ENCODE measurements around the gene ABCB9.
A peak's percentile ranks its signal among the peaks of the same experiment; 100 is the strongest.
"Not testable (repeated sequence)": the region's sequence is repeated elsewhere in the genome, so short reads cannot be mapped to it uniquely, and the experiment has no call there.

Gene ABCB9

DNA sequence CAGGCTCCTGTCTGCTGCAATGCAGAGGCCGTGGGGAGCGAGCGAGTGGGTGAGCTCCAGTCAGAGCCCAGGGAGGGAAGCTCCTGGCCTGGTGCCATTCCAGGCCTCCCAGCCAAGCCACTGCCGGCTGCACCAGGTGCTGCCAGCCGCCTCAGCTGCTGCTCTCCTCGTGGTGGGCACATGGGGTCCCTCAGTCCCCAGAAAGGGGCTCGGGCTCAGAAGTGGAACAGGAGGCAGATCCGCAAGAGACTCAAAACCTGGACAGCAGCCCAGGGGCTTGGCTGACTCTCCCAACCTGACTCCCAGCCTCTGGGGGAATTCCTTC is 2.4 kb downstream of the ABCB9 start:
- DNase-seq (ENCODE audit: low spot score), result no peak

DNA sequence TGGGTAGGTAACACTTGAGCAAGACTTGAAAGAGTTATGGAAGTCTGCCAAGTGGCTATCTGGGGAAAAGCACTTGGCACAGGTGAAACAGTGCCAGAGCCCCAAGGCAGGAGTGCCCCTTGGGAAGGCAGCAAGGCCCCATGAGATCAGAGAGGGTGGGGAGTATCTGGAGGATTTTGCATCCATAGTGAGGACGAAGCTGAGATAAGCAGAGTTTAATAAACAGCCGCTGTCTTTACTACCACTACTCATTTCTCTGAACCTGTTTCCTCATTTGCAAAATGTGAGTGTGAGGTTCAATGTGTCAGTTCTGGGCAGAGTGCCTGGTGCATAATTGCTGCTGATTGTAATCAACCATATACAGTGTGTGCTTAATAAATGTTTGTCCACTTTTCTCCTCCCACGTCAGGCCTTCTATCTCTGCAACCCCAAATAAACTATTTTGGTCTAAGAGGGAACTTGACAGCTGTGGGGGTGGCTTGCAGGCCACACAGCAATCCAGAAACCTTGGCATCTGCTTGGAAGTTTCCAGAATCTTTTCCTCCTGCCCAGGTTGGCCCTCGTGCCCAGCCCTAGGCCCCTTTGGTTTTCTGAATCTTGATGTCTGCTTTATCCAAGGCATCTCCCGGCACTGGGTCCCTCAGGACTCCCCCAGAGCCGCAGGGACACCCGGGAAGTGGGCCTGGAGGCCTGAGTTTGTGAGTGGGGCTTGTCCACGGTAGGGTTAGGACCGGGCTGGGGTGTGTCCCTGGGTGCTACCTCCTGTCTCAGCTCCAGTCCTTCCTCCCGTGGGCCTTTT is 4.5 kb downstream of the ABCB9 start:
- DNase-seq (ENCODE audit: low spot score), result no peak

DNA sequence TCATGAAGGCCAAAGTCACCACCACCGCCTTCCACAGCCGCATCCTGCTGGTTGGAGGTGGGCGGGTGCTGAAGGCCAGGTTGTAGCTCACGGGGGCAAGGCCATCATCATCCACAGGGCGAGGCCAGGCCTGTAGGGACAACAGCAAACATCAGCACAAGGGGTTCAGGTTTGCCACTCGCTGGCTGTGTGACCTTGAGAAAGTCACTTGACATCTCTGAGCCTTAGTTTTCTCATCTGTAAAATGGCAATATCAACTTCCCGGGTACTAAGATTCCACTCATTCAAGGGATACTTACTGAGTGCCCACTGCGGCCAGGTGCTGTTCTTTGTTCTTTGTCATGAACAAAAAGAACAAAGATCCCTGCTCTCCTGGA is 6.1 kb downstream of the ABCB9 start:
- no peak for DNase-seq (ENCODE audit: low spot score)

DNA sequence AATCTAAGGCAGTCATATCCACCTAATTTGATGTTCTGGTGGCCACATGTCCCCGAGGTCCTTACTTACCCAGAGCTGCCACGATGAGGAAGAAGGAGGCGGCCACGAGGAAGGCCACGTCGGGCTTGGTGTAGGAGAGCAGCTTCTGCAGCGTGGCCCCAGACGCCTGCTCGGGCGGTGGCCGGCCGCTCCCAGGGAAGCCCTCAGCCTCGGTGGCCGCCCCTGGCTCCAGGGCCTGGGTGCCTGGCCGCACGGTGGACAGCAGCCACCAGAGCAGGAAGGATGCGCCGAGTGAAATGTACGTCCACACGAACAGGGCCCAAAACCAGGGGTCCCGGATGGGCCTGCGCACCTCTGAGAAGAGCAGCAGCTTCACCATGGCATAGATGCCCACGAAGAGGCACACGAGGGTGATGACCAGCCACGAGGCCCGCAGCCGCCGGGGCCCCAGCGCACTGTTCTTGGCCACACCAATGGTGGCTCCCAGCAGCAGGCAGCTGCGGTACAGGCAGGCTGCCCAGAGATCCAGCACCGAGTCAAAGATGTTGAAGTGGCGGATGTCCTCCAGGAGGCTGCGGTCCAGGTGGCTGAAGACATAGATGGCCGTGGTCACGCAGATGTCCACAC is 6.6 kb downstream of the ABCB9 start:
- no peak for DNase-seq (ENCODE audit: low spot score)

DNA sequence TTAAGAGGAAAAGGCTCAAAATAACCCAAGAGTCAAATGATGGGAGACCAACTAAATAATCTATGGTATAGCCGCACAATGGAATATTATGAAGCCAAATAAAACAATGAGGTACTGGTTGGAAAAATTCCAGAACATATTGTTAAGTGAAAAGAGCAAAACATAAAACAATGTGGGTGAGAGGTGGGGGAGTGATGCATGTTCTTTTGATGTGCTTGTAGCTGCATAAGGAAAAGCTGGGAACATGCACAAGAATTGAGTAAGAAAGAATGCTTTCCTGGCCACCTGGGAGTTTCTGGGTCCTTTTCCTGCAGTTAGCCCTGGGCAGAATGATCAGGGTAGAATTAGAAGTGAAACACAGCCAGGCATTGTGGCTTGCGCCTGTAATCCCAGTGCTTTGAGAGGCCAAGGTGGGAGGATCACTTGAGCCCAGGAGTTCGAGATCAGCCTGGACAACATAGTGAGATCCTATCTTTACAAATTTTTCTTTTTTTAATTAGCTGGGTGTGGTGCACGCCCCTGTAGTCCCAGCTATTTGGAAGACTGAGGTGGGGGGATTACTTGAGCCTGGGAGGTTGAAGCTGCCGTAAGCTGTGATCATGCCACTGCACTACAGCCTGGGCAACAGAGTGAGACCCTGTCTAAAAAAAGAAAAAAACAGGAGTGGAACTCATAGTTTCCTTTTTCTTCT is 7.9 kb downstream of the ABCB9 start:
- DNase-seq (ENCODE audit: low spot score), result no peak

DNA sequence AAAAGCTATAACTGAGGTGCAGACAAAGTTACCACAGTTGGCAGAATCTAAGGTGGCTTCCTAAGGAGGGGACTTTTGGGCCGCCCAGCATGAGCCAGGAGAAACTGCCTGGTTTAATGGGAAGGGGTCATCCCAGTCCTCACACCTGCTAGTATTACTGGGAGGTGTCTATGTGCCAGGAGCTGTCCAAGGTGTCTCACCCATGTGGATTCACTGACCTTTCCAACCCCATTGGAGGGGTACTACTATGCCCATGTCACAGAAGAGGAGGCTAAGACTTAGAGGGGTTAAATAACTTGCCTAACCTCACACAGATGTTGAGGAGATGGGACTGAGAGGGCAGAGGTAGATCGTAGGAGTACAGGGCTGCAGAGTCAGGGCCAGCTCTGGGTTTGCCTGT is 10.2 kb downstream of the ABCB9 start:
- DNase-seq (ENCODE audit: low spot score), result no peak

DNA sequence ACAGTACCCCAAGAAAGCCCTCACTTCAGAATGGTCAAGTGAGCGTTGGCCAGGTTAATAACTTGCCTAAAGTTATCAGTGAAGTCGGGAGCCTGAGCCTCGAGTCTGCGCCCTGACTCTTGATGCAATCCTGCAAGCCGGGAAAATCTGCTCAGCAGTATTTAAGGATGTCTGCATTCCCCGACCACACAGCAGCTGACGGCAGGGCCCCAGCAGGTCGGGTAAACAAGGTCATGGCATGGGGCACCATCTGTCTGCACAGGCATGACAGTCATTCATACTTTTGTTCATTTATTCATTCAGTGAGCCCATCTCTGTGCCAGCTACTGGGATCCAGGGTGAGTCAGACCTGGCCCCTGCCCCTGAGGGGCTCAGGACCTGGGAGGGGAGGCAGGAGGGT is 11.1 kb downstream of the ABCB9 start:
- no peak for DNase-seq (ENCODE audit: low spot score)

DNA sequence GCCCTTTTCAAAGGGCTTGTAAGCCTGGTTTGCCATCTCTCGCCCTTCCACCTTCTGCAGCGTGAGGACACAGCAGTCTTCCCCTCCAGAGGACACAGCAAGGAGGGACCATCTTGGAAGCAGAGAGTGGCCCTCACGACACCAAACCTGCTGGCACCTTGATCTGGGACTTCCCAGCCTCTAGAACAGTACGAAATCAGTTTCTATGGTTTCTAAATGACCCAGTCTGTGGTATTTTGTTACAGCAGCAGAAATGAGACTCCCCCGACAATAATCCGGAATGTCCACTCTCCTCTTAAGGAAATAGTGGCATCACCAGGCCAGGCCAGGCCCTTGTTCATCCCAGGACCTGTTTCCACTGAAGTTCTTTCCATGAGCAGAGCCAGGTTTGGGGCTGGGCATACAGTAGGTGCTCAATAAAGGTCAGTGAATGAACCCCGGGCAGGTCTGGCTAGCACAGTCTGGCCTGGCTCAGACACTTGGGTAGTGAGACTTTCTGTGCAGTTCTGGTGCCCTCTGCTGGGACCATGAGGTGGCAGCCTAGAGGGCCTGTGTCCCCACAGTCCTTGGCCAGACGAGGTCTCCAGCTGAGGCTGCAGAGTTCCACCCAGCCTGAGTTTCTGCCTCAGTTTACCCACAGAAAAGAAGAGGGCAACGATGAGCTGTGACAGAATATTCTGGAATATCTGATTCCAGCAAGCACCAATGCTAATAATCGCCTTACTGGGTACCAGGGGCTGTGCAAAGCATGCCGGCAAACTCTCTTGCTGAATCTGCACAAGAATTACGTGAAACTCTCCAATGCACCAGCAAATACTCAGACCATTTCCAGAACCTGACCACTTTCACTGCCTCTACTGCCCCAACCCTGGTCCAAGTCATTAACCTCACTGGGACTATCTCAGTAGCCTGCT is 14.0 kb downstream of the ABCB9 start:
- peak; percentile 87 for DNase-seq (ENCODE audit: low spot score)

DNA sequence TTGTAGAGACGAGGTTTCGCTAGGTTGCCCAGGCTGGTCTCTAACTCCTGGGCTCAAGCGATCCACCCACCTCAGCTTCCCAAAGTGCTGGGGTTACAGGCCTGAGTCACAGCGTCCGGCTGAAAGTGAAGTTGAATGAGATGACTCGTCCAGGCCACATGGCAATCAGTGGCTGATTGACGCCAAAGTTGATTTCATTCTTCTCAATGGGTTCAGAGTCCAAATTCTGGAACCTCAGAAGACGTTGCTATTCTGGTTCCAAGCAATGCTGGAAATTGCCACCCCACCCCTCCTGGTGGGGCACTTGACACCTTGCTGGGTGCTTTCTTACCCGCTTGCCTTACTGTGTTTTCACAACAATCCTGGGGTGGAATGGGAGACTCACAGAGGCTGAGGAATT is 14.9 kb downstream of the ABCB9 start:
- DNase-seq (ENCODE audit: low spot score), result no peak

DNA sequence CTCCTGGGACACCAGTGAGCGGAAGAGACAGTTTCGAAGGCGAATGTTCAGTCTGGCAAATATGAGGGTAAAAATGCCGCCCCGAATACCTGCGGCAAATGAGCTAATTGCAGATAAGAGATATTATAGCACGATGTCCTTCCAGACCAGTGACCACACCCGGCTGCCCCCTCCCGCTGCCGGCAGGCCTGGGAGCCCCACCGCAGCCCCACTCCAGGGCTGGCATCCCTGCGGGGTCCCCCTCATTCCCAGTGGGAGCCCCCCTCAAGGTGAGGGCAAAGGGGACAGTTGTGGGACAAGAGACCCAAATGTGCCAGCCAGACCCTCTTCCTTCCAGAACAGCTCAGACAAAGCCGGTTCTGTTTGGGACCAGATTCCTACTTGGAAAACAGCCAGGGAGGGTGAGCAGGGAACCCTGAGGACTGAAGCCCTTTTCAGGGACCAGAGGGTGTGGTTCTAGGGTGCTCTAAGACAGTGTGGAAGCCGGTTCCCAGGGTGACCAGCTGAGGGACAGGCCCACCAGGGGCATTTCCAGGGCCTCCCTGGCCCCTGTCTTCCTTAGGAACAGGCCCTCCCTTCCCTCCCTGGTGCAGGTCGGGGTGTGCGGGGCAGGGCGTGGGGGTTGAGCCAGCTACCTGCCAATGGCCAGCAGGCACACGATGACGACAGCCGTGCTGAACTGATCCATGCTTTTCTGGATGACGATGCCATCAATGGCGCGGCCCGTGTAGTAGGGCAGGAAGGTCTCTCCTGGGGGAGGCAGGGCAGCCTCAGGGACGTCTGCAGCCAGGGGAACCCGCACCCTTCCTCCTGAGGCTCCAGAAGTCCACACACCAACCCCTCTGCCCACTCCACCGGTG is 16.2 kb downstream of the ABCB9 start:
- DNase-seq (ENCODE audit: low spot score), result no peak

DNA sequence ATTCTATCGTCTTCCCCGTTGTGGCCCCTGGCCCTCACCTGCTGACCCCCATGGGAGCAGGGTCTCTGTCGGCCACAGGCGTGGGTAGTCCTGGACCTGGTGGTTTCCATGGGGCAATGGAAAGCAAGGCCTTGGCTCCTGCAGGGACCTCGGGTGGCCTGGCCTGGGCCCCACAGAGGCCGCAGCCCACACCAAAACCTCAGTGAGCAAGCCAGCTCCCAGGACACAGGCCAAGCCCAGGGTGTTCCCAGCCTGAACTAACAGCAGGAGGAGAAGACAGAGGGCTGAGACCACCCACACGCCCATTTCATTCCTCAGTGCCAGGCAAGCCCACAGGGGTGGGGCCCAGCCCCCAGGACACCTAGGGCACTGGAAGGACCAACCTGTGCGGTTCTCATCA is 16.9 kb downstream of the ABCB9 start:
- DNase-seq (ENCODE audit: low spot score), result no peak

DNA sequence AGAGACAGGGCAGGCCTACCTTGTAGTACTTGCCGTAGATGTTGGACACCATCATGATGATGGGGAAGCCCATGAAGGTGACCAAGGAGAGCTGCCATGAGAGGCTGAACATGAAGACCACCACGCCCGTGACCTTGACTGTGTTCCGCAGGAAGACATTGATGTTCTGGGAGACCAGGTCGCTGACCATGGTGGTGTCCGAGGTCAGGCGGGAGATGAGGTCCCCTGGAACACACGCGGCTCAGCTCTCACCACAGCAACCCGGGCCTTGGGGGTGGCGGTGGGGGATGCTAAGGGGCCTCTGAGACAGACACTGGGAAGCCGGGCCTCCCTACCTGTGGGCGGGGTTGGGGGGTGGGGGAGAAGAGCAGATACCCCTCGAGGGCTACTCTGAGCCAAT is 17.7 kb downstream of the ABCB9 start:
- no peak for DNase-seq (ENCODE audit: low spot score)

DNA sequence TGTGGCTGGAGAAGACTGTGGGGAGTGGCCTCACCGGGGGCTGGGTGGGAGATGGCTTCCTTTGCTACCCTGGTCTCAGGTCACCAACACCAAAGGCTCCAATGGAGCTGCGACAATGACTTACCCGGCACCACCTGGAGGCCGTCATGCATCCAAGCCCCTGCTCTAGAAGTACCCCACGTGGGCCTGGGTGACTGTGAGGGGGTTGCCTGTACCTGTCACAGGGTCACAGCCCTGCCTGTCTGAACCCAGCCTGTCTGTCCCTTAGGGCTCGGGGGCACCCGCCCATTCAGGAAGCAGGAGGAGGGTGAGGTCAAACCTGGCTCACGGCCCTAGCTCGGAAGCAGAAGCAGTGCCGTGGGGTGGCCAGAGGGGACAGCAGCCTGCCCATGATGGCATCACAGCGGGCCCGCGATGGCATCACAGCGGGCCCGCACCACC is 18.9 kb downstream of the ABCB9 start:
- DNase-seq (ENCODE audit: low spot score), result no peak

DNA sequence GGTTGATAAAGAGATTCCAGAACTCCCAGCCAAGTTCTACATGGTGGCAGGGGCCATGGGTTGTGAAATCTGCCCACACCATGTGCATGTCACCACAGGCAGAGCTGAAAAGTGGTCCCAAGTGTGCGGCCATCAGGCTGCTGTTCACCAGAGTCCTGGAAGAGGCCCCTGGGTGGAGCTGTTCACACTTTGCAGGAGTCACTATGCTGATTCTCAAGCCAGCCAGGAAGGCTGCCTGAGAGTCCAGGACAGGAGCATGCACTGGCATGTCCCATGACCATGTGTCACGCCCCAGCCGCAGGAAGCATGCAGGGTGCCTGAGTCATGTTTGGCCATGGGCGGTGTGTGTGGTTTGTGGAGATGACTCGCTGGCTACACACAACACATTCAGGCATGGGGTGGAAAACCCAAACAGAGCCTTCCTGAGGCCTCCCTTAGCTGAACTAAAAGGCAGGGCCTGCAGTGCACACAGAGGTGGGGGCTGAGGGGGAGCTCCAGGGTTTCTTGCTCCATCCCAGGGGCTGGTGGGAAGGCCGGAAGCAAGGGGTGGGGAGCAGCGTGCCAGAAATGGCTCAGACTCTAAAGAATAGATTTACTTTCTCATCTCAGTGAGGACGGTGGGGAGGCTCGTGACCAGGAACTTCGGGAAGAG is 19.4 kb downstream of the ABCB9 start:
- peak; percentile 99 for DNase-seq (ENCODE audit: low spot score)

DNA sequence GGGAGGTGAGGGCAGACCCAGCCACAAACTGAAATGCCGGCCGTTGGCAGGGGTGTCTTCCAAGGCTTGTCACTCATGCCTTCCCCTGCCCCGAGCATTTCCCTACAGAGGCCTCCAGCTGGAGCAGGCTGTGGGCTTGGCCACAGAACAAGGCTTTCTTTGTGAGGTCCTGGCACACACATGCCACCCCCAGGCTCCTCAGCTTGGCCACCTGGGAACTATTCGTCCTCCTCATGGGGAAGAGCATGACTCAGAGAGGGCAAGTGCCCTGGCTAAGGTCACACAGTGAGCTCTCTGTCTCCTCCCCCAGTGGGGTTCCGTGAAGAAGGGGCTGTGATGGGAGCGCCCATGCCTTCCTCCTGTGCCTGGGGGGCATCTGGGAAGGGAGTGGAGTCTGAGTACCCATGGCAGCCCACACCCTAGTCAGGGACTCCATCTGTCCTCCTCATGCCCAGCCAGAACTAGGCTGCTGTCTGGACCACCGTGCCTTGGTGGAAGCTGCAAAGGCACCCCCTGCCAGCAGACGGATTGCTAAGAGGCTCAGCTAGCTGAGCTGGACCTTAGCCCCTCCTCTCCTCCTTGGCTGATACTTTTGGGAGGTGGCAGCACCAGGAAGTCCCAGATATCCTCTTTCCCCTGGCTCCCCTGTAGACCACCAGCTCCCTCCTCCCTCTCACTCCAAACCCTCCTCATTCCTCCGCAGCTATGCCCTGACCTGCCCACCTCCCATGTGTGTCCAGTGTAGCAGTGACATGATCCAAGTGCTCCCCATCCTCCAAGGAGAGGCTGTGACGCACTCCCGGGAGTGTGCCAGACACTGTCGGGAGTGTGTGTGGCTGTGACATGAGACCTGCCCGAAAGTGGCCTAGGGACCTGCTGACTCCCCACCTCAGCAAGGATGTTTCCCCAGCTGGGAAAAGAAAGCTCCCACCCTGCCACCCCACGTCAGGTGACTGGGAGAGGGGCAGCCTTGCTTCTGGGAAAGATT is 21.4 kb downstream of the ABCB9 start:
- DNase-seq (ENCODE audit: low spot score), result no peak

DNA sequence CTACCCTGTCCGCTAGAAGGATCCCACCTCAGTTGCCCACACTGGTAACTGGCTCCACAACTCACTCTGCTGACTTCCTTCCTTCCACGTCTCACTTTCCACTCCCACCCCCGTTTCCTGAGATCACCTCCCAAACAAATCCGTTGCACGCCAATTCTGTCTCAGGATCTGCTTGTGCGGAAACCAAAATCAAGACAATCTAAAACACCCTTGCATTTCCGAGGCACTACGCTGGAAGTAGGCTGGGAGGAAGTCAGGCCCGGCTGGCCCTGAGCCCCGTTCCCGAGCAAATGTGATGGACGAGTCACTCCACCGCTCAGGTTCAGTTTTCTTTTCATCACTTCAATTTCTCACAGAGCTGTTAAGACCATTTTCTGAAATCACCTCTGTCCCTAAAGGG is 23.1 kb downstream of the ABCB9 start:
- DNase-seq (ENCODE audit: low spot score), result no peak

DNA sequence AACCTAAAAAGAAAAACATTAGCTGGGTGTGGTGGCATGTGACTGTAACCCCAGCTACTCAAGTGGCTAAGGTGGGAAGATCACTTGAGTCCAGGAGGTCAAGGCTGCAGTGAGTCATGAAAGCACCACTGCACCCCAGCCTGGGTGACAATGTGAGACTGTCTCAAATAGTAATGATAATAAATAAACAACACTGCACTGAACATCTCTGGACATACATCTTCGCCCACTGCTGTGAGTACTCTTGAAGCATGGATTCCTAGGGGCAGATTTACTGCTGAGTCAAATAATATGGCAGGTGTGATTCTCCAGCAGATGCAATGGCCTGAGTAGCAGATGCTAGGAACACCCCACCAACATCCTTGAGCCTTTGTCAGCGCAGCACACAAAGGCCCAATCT is 23.6 kb downstream of the ABCB9 start:
- no peak for DNase-seq (ENCODE audit: low spot score)

DNA sequence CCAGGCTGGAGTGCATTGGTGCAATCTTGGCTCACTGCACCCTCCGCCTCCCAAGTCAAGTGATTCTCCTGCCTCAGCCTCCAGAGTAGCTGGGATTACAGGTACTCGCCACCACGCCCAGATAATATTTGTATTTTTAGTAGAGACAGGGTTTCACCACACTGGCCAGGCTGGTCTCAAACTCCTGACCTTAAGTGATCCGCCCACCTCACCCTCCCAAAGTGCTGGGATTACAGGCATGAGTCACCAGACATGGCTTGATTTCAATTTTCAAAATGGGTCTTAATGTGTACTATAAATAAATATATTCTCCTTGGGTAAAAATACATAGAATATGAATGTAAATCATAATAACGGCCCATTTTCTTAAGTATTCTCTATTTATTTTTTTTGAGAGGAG is 24.9 kb downstream of the ABCB9 start:
- DNase-seq (ENCODE audit: low spot score), result not testable (repeated sequence)

DNA sequence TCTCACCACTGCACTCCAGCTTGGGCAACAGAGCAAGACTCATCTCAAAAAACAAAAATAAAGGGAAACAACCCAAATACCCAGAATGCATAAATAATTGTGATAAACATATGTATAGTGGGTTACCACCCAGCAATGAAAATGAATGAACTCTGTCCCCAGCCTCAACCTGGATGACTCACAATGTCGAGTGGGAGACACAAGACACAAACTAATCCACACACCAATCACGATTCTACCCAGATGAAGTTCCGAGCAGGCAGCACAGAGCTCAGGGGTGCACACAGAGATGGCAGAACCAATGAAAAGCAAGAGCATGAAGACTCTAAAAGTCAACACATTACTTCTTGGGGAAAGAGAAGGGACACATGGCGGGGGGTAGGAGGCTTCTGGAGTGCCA is 27.1 kb downstream of the ABCB9 start:
- DNase-seq (ENCODE audit: low spot score), result no peak

DNA sequence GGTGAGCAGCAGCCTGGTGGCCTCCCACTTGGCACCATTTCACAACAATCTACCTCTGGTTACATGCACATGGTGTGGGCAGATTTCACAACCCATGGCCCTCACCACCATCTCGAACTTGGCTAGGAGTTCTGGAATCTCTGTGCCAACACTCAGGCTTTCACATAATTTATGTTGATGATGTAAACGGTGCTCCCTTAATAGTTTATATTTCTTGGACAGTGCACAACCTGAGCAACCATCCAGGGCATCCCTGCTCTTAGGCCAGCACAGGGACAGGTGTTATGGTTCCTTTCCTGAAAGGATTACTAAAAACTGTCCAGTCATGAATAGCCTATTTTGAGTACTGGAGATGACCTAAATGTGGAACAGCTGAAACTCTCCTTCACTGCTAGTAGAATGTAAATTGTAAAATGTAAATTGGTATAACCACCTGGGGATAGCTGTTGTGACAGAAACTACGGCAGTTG is 28.6 kb downstream of the ABCB9 start:
- no peak for DNase-seq (ENCODE audit: low spot score)

All from hepatic stellate cell (primary cell).